Skeletal muscle satellite cell (primary cell): ENCODE results near the gene ZNF692.

Source experiments
- H3K27me3 ChIP-seq: 2 replicates; pipeline ENCODE4 v1.7.0; 2013; ENCODE audit warnings: low read length; ENCODE audit not compliant: control insufficient read depth, insufficient read depth
- H3K36me3 ChIP-seq: 2 replicates; pipeline ENCODE4 v1.7.0; 2013; ENCODE audit warnings: mild to moderate bottlenecking, control low read depth, low read length; ENCODE audit not compliant: insufficient read depth
- H3K4me1 ChIP-seq: 2 replicates; pipeline ENCODE4 v1.7.0; 2013; ENCODE audit warnings: low read length; ENCODE audit not compliant: control insufficient read depth, insufficient read depth
- H3K4me2 ChIP-seq: 2 replicates; pipeline ENCODE4 v1.7.0; 2013; ENCODE audit warnings: mild to moderate bottlenecking, low read length
- H3K4me3 ChIP-seq: 2 replicates; pipeline ENCODE4 v1.7.0; 2013; ENCODE audit warnings: low read length
- H3K9ac ChIP-seq: 2 replicates; pipeline ENCODE4 v1.7.0; 2013; ENCODE audit warnings: mild to moderate bottlenecking, low read depth, low read length, moderate library complexity
- H3K9me3 ChIP-seq: replicated peaks from 2 replicates; pipeline ENCODE4 v1.7.0; 2013; ENCODE audit warnings: mild to moderate bottlenecking, control low read depth, low read length

Gene ZNF692

DNA sequence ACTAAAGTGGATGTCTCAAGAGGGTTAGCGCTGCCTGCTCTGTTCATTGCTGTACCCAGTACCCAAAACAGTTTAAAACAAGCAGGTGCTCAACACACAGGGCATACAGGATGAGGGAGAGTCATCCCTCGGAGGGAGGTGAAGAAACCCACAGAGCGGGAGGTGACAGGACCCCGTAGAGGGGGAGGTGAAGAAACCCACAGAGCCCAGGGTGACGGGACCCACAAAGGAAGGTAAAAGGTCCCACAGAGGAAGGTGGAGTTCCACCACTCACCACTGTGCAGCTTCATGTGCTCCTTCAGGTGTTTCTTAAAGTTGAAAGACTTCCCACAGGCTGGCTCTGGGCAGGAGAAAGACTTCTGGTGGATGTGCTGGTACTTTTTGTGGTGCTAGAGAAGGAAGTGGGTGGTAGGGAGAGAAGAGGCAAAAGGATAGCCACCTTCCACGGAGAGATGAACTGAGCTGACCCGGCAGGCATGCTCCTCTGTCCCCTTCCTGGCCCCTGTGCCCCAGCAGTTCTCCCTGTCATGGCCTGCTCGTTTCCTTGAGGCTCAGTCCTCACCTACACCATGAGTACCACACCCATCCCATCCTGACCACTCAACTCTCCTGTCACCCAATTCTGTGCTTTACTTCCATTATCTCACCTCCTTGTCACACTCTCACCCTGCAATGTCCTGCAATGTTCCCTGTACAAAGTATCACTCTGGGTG is 5.1 kb downstream of the ZNF692 start:
- Histone ChIP-seq H3K9me3 (no peaks in the 10 kb centered on the region), H3K4me1 (peaks cover 14% of the 10 kb centered on the region), H3K9ac (no peak overlapping the region), H3K27me3 (no peaks in the 10 kb centered on the region), H3K36me3 (peaks cover 53% of the 10 kb centered on the region), H3K4me3 (no peak overlapping the region), H3K4me2 (no peak overlapping the region)

DNA sequence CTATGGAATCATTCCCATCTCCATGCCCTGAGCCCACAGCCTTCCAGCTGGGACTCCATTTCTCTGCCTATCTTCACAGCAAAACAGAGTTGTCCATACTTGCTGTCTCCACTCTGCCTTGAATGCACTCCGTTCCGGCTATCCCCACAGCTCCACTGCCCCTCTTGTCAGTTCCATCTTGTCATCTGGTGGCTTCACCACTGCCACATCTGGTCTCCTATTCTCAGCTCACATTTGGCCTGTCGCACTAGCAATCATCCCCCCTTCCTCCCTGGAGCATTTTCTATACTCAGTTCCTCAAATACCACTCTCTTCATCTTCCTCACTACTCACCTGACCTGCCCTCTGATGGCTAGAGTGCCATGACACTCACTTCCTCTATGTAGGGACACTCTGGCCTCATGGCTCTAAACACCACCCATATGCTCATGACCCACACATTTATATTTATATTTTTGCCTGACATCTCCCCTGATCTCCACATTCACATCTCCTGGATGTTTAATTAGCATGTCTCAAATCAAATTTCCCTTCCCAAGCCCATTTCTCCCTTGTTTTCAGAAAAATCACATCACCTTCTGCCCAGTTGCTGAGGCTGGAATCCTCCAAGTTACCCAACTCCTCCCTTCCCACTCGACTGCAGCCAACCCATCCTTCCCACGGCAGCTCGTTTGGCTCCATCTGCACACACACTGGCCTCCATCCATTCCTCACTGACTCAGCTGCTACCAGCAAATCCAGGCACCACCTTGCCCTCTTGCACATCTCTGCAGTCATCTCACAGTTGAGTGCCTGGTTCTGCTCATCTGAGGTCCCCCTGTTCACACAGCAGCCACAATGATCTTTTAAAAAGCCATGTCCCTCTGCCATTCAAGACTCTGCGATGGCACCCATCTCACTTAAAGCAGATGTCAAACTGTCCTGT is 6.1 kb downstream of the ZNF692 start:
- Histone ChIP-seq H3K4me2 (no peak overlapping the region), H3K36me3 (peaks cover 62% of the 10 kb centered on the region), H3K4me1 (peaks cover 7% of the 10 kb centered on the region)

DNA sequence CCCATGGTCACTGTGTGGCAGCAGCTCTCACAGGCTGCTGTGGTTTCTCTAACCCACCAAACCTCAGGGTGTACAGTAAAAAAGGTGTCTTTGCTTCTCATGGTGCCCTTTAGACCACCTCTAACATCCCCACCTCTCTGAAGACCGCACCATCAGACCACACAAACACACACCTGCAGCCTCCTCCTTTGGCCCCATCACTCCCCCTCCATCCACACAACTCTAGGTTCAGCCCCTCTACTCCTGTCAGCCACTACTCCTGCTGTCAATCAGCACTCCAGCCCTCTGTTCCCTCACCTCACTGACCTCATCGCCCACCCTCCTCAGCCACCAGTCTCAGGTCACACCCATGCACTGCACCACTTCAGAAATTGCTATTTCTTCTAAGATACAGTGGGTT is 7.5 kb downstream of the ZNF692 start:
- Histone ChIP-seq H3K4me1 (no peaks in the 10 kb centered on the region), H3K4me3 (no peak overlapping the region), H3K36me3 (peaks cover 74% of the 10 kb centered on the region), H3K9me3 (no peaks in the 10 kb centered on the region), H3K9ac (no peak overlapping the region), H3K4me2 (no peak overlapping the region), H3K27me3 (no peaks in the 10 kb centered on the region)

More for the DNA sequence above, 6.1 kb downstream of the ZNF692 start:
- no peak overlapping the region for H3K9ac ChIP-seq
- H3K9me3 ChIP-seq = no peaks in the 10 kb centered on the region
- no peak overlapping the region for H3K4me3 ChIP-seq
- H3K27me3 ChIP-seq = no peaks in the 10 kb centered on the region

DNA sequence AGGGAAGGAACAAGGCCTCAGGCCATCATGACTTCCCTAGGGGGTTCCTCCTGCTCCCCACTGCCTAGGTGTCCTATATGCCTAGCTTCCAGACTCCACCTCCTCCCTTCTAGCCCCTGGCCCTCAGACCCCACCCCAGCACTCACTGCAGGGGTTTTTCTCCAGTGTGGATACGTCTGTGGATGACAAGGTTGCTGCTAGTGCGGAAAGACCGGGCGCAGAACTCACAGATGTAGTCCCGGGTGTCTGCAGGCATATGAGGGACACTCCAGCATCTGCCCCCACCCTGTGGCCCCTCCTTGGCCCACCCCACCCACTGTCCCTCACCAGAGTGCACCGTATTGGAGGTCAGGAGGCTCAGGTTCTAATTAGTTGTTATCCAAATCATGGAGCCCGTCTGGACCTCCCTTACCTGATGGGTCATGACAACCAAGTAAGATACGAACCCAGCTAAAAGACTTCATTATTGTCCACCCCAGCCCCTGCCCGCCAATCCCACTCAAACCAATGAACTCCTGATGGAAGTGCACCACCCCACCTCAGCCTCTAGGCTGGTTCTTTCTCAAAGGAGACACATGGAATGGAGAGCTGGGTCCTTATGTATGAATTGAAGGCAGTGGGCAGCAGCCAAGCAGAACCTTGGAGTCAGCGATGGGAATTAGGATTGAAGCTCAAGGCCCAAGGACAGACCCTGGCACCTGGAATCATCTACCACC is 8.2 kb downstream of the ZNF692 start:
- Histone ChIP-seq H3K9ac (no peak overlapping the region), H3K4me3 (no peak overlapping the region), H3K9me3 (no peaks in the 10 kb centered on the region), H3K4me2 (no peak overlapping the region), H3K27me3 (no peaks in the 10 kb centered on the region), H3K4me1 (no peaks in the 10 kb centered on the region), H3K36me3 (peaks cover 79% of the 10 kb centered on the region)

DNA sequence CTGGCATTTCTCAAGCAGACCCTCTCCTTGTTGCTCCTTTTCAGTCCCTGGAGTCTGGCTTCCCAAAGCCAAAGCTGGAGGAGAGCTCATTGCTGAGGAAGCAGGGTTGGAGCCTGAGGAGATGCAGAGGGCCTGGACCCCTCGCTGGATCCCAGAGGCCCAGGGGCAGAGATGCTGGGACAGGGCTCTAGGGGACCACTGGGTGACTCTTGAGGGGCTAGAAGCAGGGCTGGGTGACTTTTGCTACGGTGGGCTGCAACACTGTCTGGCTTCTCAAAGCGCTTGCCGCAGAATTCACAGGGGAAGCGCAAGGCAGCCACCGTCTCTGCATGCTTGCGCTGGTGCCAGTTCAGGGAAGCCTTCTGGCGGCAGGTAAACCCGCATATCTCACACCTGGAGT is 8.8 kb downstream of the ZNF692 start:
- H3K9ac ChIP-seq = no peak overlapping the region
- H3K4me1 ChIP-seq = no peaks in the 10 kb centered on the region
- no peaks in the 10 kb centered on the region for H3K9me3 ChIP-seq
- H3K4me3 ChIP-seq = no peak overlapping the region
- no peak overlapping the region for H3K4me2 ChIP-seq
- H3K36me3 ChIP-seq = peaks cover 77% of the 10 kb centered on the region
- no peaks in the 10 kb centered on the region for H3K27me3 ChIP-seq

DNA sequence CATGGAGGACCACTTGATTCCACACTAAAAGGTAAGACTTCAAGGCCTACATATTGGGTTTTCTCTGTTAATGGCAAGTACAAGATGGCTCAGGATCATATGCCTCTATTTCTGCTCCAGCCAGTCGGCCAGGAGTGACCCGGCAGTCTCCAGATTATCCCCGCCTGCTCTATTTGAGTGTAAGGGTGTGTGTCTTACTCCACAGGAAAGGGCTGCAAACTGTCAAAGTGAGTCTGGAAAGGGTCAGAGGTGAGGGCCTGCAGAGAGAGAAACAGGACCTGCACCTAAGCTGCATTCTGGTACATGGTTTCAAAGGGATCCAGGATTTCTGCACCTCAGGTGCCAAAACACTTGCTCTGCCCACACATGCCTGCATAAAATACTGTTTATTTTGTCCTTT is 9.2 kb downstream of the ZNF692 start:
- H3K36me3 ChIP-seq = peaks cover 74% of the 10 kb centered on the region
- no peak overlapping the region for H3K4me3 ChIP-seq
- H3K9me3 ChIP-seq = no peaks in the 10 kb centered on the region
- H3K4me2 ChIP-seq = no peak overlapping the region
- H3K27me3 ChIP-seq = no peaks in the 10 kb centered on the region
- H3K4me1 ChIP-seq = no peaks in the 10 kb centered on the region
- no peak overlapping the region for H3K9ac ChIP-seq

DNA sequence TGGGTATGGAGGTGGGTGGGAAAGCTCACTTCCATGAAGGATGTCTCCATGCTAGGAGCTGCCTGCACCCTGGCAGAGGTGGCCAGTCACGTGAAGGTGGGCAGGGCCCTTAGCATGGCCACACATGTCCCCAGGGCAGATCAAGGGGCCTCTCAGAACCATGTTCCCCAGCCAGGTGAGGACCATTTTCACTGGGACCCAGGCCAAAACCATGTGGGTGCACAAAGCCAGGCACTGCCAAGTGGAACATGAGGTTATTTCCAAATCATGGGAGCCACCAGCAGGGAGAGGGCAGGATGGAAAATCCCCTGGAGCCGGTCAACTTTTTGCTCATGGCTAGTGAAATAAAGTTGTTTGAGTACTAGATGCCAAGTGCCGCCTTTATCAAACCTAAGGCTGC is 9.7 kb downstream of the ZNF692 start:
- Histone ChIP-seq H3K4me1 (no peaks in the 10 kb centered on the region), H3K27me3 (no peaks in the 10 kb centered on the region), H3K9me3 (no peaks in the 10 kb centered on the region), H3K36me3 (peaks cover 73% of the 10 kb centered on the region), H3K4me3 (no peak overlapping the region), H3K4me2 (no peak overlapping the region), H3K9ac (no peak overlapping the region)

DNA sequence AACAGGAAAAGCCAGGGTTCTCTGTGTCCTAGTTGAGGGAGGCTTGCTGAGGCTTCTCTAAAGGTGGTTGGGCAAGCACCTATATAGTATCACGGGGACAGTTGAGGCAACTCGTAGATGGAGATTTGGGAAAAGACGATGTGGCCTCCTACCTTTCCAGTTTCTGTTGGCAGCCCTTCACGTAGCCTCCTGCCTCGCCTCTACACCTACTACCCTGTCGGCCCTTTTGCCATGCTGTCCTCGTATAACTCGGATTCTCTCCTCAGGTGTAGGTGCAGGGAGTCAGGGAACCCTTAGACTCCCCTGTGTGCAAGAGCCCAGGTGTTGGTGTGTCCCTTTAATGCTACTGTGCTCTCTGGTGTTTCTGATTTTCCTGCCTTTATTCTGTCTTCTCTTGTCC is 10.3 kb downstream of the ZNF692 start:
- H3K9ac ChIP-seq = no peak overlapping the region
- H3K9me3 ChIP-seq = no peaks in the 10 kb centered on the region
- peaks cover 67% of the 10 kb centered on the region for H3K36me3 ChIP-seq
- H3K4me2 ChIP-seq = no peak overlapping the region
- no peak overlapping the region for H3K4me3 ChIP-seq
- H3K27me3 ChIP-seq = no peaks in the 10 kb centered on the region
- H3K4me1 ChIP-seq = no peaks in the 10 kb centered on the region

DNA sequence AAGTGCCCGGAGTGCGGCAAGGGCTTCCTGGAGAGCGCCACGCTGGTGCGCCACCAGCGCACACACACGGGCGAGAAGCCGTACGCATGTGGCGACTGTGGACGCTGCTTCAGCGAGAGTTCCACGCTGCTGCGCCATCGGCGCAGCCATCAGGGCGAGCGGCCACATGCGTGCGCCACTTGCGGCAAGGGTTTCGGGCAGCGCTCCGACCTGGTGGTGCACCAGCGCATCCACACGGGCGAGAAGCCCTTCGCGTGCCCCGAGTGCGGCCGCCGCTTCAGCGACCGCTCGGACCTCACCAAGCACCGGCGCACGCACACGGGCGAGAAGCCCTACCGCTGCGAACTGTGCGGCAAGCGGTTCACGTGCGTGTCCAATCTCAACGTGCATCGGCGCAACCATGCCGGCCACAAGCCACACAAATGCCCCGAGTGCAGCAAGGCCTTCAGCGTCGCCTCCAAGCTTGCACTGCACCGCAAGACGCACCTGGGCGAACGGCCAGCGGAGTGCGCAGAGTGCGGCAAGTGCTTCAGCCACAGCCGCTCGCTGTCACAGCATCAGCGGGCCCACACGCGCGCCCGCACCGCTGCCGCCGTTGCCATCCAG is 10.8 kb downstream of the ZNF692 start:
- no peak overlapping the region for H3K4me3 ChIP-seq
- H3K4me1 ChIP-seq = no peaks in the 10 kb centered on the region
- no peaks in the 10 kb centered on the region for H3K27me3 ChIP-seq
- H3K9me3 ChIP-seq = no peaks in the 10 kb centered on the region
- H3K36me3 ChIP-seq = peaks cover 63% of the 10 kb centered on the region
- no peak overlapping the region for H3K4me2 ChIP-seq
- no peak overlapping the region for H3K9ac ChIP-seq

DNA sequence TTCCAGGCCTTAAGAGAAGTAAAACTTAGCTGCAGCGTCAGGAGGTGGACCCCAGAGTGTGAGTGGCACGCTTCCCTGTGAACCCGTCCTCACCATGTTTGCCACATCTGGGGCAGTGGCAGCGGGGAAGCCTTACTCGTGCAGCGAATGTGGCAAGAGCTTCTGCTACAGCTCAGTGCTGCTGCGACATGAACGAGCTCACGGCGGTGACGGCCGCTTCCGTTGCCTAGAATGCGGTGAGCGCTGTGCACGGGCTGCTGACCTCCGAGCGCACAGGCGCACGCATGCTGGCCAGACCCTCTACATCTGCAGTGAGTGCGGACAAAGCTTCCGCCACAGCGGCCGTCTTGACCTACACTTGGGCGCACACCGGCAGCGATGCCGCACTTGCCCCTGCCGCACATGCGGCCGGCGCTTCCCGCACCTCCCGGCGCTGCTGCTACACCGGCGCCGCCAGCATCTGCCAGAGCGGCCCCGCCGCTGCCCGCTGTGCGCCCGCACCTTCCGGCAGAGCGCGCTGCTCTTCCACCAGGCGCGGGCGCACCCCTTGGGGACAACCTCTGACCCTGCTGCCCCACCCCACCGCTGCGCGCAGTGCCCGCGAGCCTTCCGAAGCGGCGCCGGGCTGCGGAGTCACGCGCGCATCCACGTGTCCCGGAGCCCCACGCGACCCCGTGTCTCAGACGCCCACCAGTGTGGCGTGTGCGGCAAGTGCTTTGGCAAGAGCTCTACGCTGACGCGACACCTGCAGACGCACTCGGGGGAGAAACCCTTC is 11.5 kb downstream of the ZNF692 start:
- H3K4me2 ChIP-seq = no peak overlapping the region
- H3K27me3 ChIP-seq = no peaks in the 10 kb centered on the region
- no peak overlapping the region for H3K9ac ChIP-seq
- no peaks in the 10 kb centered on the region for H3K9me3 ChIP-seq
- no peak overlapping the region for H3K4me3 ChIP-seq
- peaks cover 63% of the 10 kb centered on the region for H3K36me3 ChIP-seq
- peaks cover 4% of the 10 kb centered on the region for H3K4me1 ChIP-seq
